Brain microvascular endothelial cell (primary cell): ENCODE data around the gene CYBB.

ENCODE experiments used
- DNase-seq: peaks from one replicate; pipeline ENCODE4 v3.0.0-alpha.2; 2020
- H3K27ac ChIP-seq: fragments of 250-450 bp; sonication (Bioruptor Pico); 2 replicates; pipeline ENCODE4 v1.5.1; 2020; ENCODE audit warnings: mild to moderate bottlenecking, moderate library complexity
- H3K27me3 ChIP-seq: fragments of 250-450 bp; sonication (Bioruptor Pico); replicated peaks from 2 replicates; pipeline ENCODE4 v1.5.1; 2020; ENCODE audit warnings: mild to moderate bottlenecking
- H3K36me3 ChIP-seq: fragments of 250-450 bp; sonication (Bioruptor Pico); replicated peaks from 2 replicates; pipeline ENCODE4 v1.5.1; 2020; ENCODE audit warnings: mild to moderate bottlenecking
- H3K4me3 ChIP-seq: 2 replicates; pipeline ENCODE4 v1.5.1; 2011; ENCODE audit warnings: low read depth, mild to moderate bottlenecking, control low read depth, low read length, moderate library complexity
- CTCF ChIP-seq: IDR thresholded peaks from 2 replicates; pipeline ENCODE4 v1.5.1; 2011; ENCODE audit warnings: low read depth, mild to moderate bottlenecking, moderate library complexity, low read length, control low read depth, inconsistent platforms; ENCODE audit errors: missing control alignments
- in situ Hi-C: cut with HindIII; loops from 2 replicates; pipeline ENCODE4 v1.10.0; 2017; ENCODE audit warnings: low sequenced_read_pairs, low pct_ligation_motif_present

Gene CYBB

GRCh38 chrX:37854748-37855147 is 74.9 kb downstream of the CYBB start:
- Histone ChIP-seq H3K27me3 (no peaks in the 10 kb centered on the region), H3K4me3 (no peak overlapping the region), H3K36me3 (no peaks in the 10 kb centered on the region), H3K27ac (no peak overlapping the region)
- TF ChIP-seq CTCF = no peak
- in situ Hi-C loops = no loop called here
- no peak for DNase-seq

GRCh38 chrX:37860721-37861120 is 80.9 kb downstream of the CYBB start:
- no peaks in the 10 kb centered on the region for H3K36me3 ChIP-seq
- no peak for DNase-seq
- H3K27ac ChIP-seq = no peak overlapping the region
- in situ Hi-C loops = no loop called here
- TF ChIP-seq CTCF = no peak
- no peak overlapping the region for H3K4me3 ChIP-seq
- H3K27me3 ChIP-seq = no peaks in the 10 kb centered on the region

- Histone ChIP-seq H3K27me3 (no peaks in the 10 kb centered on the region), H3K36me3 (no peaks in the 10 kb centered on the region), H3K27ac (no peak overlapping the region), H3K4me3 (no peak overlapping the region)
- DNase-seq = no peak
- in situ Hi-C loops = no loop called here
- no peak for TF ChIP-seq CTCF
These were observed 83.0 kb downstream of the CYBB start for GRCh38 chrX:37862851-37863250.
